SK-N-SH (cell line): Measurements from ENCODE around the gene PAPSS2.

Experiments used
- CHD2 ChIP-seq: fragments of 150-350 bp; IDR thresholded peaks from 2 replicates; pipeline ENCODE4 v1.6.1; 2018; ENCODE audit warnings: low read length; ENCODE audit not compliant: partially characterized antibody
- EP300 ChIP-seq, 2 experiments: IDR thresholded peaks; 2 replicates each; pipeline versions ENCODE4 v1.4.0 to v1.6.1; 2012; ENCODE audit warnings: borderline replicate concordance in 1 of 2, low read depth in 1 of 2, low read length in 1 of 2
- MXI1 ChIP-seq: IDR thresholded peaks from 2 replicates; pipeline ENCODE4 v1.6.1; 2012; ENCODE audit warnings: mild to moderate bottlenecking, low read depth, low read length, improper control_type of control experiment
- NFIC ChIP-seq: IDR thresholded peaks from 2 replicates; pipeline ENCODE4 v1.4.0; 2012; ENCODE audit warnings: borderline replicate concordance
- RAD21 ChIP-seq: IDR thresholded peaks from 2 replicates; pipeline ENCODE4 v1.6.1; 2012; ENCODE audit warnings: mild to moderate bottlenecking, low read length
- RXRA ChIP-seq: IDR thresholded peaks from 2 replicates; pipeline ENCODE4 v1.4.0; 2012; ENCODE audit warnings: low read depth, mild to moderate bottlenecking, borderline replicate concordance
- TAF1 ChIP-seq: IDR thresholded peaks from 2 replicates; pipeline ENCODE4 v1.6.1; 2012; ENCODE audit warnings: low read depth, mild to moderate bottlenecking, low read length, moderate library complexity, borderline replicate concordance
- TF ChIP-seq, protein P1 (sequence below): IDR thresholded peaks from 2 replicates; pipeline ENCODE4 v1.4.0; 2012; ENCODE audit warnings: low read depth, borderline replicate concordance
- TF ChIP-seq, protein P2 (sequence below): fragments of 200-600 bp; sonication (generic); IDR thresholded peaks from 2 replicates; pipeline ENCODE4 v1.6.1; 2017; ENCODE audit warnings: antibody characterized with exemption, mild to moderate bottlenecking, moderate library complexity
- TF ChIP-seq, protein P3 (sequence below): IDR thresholded peaks from 2 replicates; pipeline ENCODE4 v1.4.0; 2012; ENCODE audit warnings: low read depth

DNA sequence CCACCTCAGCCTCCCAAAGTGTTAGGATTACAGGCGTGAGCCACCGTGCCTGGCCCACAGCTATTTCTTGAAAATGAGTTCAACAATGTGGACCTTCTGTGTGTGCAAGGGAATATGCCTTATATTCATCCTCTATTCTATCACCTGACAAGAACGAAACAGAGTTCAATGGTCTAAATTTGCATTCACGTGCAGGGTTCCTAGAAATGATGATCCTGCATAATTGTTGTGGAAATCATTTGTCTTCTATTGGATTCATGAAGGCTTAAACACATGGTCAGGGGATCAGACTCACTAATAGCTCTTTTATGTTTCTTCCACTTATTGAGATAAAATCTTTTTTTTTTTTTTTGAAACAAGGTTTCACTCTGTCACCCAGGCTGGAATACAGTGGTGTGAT, 23.7 kb downstream of the PAPSS2 start:
- TF ChIP-seq, protein P1, sequence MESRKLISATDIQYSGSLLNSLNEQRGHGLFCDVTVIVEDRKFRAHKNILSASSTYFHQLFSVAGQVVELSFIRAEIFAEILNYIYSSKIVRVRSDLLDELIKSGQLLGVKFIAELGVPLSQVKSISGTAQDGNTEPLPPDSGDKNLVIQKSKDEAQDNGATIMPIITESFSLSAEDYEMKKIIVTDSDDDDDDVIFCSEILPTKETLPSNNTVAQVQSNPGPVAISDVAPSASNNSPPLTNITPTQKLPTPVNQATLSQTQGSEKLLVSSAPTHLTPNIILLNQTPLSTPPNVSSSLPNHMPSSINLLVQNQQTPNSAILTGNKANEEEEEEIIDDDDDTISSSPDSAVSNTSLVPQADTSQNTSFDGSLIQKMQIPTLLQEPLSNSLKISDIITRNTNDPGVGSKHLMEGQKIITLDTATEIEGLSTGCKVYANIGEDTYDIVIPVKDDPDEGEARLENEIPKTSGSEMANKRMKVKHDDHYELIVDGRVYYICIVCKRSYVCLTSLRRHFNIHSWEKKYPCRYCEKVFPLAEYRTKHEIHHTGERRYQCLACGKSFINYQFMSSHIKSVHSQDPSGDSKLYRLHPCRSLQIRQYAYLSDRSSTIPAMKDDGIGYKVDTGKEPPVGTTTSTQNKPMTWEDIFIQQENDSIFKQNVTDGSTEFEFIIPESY: no peak
- no peak for TF ChIP-seq RAD21
- TF ChIP-seq, protein P2, sequence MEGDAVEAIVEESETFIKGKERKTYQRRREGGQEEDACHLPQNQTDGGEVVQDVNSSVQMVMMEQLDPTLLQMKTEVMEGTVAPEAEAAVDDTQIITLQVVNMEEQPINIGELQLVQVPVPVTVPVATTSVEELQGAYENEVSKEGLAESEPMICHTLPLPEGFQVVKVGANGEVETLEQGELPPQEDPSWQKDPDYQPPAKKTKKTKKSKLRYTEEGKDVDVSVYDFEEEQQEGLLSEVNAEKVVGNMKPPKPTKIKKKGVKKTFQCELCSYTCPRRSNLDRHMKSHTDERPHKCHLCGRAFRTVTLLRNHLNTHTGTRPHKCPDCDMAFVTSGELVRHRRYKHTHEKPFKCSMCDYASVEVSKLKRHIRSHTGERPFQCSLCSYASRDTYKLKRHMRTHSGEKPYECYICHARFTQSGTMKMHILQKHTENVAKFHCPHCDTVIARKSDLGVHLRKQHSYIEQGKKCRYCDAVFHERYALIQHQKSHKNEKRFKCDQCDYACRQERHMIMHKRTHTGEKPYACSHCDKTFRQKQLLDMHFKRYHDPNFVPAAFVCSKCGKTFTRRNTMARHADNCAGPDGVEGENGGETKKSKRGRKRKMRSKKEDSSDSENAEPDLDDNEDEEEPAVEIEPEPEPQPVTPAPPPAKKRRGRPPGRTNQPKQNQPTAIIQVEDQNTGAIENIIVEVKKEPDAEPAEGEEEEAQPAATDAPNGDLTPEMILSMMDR: no peak
- TF ChIP-seq, protein P3, sequence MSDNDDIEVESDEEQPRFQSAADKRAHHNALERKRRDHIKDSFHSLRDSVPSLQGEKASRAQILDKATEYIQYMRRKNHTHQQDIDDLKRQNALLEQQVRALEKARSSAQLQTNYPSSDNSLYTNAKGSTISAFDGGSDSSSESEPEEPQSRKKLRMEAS: no peak
- no peak for TF ChIP-seq TAF1
- TF ChIP-seq EP300 (IDR thresholded peaks at IDR 0.05; ENCODE audit: borderline replicate concordance in 1 of 2, low read depth in 1 of 2, low read length in 1 of 2): no peak
- no peak for TF ChIP-seq NFIC
- TF ChIP-seq RXRA: no peak
- no peak for TF ChIP-seq CHD2
- no peak for TF ChIP-seq MXI1
